Measurements from ENCODE around the gene ZNF283. TPM values are rescaled to one million over a fixed set of nuclear protein-coding genes. Genes with fewer than 3 reads are reported as not detected.
A peak's percentile ranks its signal among the peaks of the same experiment; 100 is the strongest.

The ZNF283 gene
- total and polyA plus RNA-seq, 3 experiments from 2014 or later, result 2.7 to 6.3 (median 5.8) TPM

DNA sequence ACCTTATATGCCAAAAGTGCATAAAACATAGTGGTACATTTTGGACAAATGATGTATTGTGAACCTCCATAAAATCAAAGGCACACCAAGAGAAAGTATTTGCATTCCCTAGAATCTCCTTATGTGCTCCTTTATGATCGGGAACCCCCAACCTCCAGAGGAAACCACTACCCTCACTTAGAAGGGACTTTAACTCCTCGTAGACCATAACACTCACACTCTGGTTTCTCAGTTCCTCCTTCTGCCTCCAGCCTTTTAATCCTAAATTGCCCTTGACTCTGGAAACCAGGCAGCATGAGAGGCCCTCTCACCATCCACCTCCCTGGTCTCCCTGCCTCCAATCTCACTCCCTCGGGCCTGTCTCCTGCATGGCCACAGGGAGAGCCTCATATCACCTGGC, 36.5 kb upstream of the ZNF283 start:
- Histone ChIP-seq H3K4me1 (ENCODE audit: insufficient read depth, low read length) (no peaks in the 10 kb centered on the region), H3K27ac (ENCODE audit: low read depth, low read length) (no peak overlapping the region), H3K4me3 (ENCODE audit: low read length) (no peak overlapping the region), H3K27me3 (ENCODE audit: insufficient read depth, low read length, poor library complexity, severe bottlenecking) (no peaks in the 10 kb centered on the region), H3K36me3 (ENCODE audit: insufficient read depth, low read length) (no peaks in the 10 kb centered on the region), H3K9me3 (ENCODE audit: low read length) (no peaks in the 10 kb centered on the region)
- ChIA-PET POLR2A (no interaction called here), CTCF (interaction anchor here (1.4 kb wide), 1 partner anchor 25 kb away, joined by 3 read pairs; no protein-coding TSS in a partner anchor)
- Mint-ChIP-seq H3K27ac (peak overlapping the region in 1 of 8 donors; percentile 83), H3K4me1 (no peaks in the 10 kb centered on the region), H3K9me3 (no peaks in the 10 kb centered on the region), H3K4me3 (no peak overlapping the region), H3K36me3 (no peaks in the 10 kb centered on the region), H3K27me3 (peaks cover 21 to 30% of the 10 kb centered on the region in 2 donors)
- DNase-seq, result no peak

DNA sequence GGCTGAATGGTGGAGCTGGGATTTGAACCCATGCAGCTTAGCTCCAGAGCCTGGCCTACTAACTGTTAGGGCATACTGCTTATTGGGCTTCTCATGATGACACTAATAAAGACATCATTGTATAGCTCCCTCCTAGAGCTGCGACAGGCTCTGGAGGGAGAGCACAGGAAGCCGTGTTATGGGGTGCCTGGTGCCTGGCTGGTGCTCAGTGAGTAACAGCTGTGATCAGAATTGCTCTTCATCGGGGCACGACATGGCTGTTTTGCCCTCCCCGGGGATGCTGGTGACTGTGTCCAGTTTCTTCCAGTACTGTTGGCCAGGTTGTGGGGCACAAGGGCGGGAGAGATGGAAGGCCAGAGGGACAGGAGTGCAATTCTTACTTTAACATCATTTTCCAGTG, 30.0 kb upstream of the ZNF283 start:
- H3K27me3 Mint-ChIP-seq, result peaks cover 20 to 22% of the 10 kb centered on the region in 2 donors
- peak overlapping the region in 1 of 8 donors; percentile 72 for H3K27ac Mint-ChIP-seq
- H3K9me3 Mint-ChIP-seq, result peaks cover 0 to 2% (median 0%) of the 10 kb centered on the region in 5 donors
- no peak for DNase-seq
- H3K4me3 Mint-ChIP-seq, result peak overlapping the region; percentile 31 to 83 (median 45)
- Histone ChIP-seq H3K4me3 (ENCODE audit: low read length) (no peak overlapping the region), H3K36me3 (ENCODE audit: insufficient read depth, low read length) (no peaks in the 10 kb centered on the region), H3K27ac (ENCODE audit: low read depth, low read length) (no peak overlapping the region), H3K4me1 (ENCODE audit: insufficient read depth, low read length) (peaks cover 7% of the 10 kb centered on the region), H3K27me3 (ENCODE audit: insufficient read depth, low read length, poor library complexity, severe bottlenecking) (no peaks in the 10 kb centered on the region), H3K9me3 (ENCODE audit: low read length) (no peaks in the 10 kb centered on the region)
- ChIA-PET POLR2A (no interaction called here), CTCF (interaction anchor here (1.0 kb wide), 1 partner anchor 51 kb away, joined by 5 read pairs; no protein-coding TSS in a partner anchor)
- H3K36me3 Mint-ChIP-seq, result no peaks in the 10 kb centered on the region
- peaks cover 7 to 26% (median 10%) of the 10 kb centered on the region in 3 donors for H3K4me1 Mint-ChIP-seq

DNA sequence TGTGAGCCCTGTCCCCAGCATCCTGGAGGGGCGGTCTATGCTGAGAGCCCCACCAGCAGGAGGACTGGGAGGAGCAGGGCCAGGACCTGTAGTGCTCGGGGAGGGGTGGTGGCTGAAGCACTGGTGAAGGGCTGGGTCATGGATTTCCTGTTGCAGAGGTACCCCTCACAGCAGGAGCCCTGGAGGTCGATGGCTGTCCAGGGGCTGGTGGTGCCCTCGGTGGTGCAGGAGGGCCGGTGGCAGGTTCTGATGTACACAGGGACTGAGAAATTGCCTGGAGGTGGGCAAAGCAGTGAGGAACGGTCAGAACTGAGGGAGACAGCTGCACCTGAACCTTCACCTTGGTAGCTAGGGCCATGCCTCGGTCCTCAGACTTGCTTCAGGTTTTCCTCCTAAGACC, 29.6 kb upstream of the ZNF283 start:
- no peaks in the 10 kb centered on the region for H3K36me3 Mint-ChIP-seq
- H3K27ac ChIP-seq (ENCODE audit: low read depth, low read length), result no peak overlapping the region
- no peak overlapping the region for H3K27ac Mint-ChIP-seq
- ChIA-PET CTCF (interaction anchor here (1.0 kb wide), 1 partner anchor 52 kb away, joined by 5 read pairs; no protein-coding TSS in a partner anchor), POLR2A (no interaction called here)
- H3K9me3 Mint-ChIP-seq, result peaks cover 0 to 2% (median 0%) of the 10 kb centered on the region in 5 donors
- H3K27me3 ChIP-seq (ENCODE audit: insufficient read depth, low read length, poor library complexity, severe bottlenecking), result no peaks in the 10 kb centered on the region
- H3K4me1 ChIP-seq (ENCODE audit: insufficient read depth, low read length), result peaks cover 7% of the 10 kb centered on the region
- H3K9me3 ChIP-seq (ENCODE audit: low read length), result no peaks in the 10 kb centered on the region
- H3K4me1 Mint-ChIP-seq, result peaks cover 7 to 26% (median 10%) of the 10 kb centered on the region in 3 donors
- H3K27me3 Mint-ChIP-seq, result peaks cover 20 to 22% of the 10 kb centered on the region in 2 donors
- H3K4me3 ChIP-seq (ENCODE audit: low read length), result no peak overlapping the region
- DNase-seq, result no peak
- H3K4me3 Mint-ChIP-seq, result peak overlapping the region; percentile 25 to 83 (median 74)
- no peaks in the 10 kb centered on the region for H3K36me3 ChIP-seq (ENCODE audit: insufficient read depth, low read length)

DNA sequence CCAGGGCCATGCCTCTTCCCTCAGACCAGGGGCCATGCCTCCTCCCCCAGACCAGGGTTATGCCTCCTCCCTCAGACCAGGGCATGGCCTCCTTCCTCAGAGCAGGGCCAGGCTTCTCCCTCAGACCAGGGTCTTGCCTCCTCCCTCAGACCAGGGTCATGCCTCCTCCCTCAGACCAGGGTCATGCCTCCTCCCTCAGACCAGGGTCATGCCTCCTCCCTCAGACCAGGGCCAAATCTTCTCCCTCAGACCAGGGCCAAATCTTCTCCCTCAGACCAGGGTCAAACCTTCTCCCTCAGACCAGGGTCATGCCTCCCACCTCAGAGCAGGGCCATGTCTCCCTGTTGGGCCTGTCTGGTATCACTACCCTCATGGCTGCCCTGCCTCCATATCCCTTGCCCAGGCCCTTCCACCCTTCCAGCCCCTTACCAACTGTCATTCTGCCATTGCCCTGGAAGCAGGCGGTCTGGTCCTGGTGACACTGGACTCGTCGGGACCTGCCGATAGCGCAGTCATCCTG, 29.0 kb upstream of the ZNF283 start:
- Mint-ChIP-seq H3K4me3 (peak overlapping the region; percentile 72 to 83 (median 77)), H3K9me3 (peaks cover 0 to 2% (median 0%) of the 10 kb centered on the region in 5 donors), H3K27me3 (peaks cover 19 to 23% of the 10 kb centered on the region in 2 donors), H3K27ac (peak overlapping the region in 2 of 8 donors; percentile 5 to 74), H3K36me3 (no peaks in the 10 kb centered on the region), H3K4me1 (peaks cover 7 to 26% (median 10%) of the 10 kb centered on the region in 3 donors)
- Histone ChIP-seq H3K27ac (ENCODE audit: low read depth, low read length) (no peak overlapping the region), H3K4me3 (ENCODE audit: low read length) (peak overlapping the region; percentile 55), H3K27me3 (ENCODE audit: insufficient read depth, low read length, poor library complexity, severe bottlenecking) (no peaks in the 10 kb centered on the region), H3K9me3 (ENCODE audit: low read length) (no peaks in the 10 kb centered on the region), H3K36me3 (ENCODE audit: insufficient read depth, low read length) (no peaks in the 10 kb centered on the region), H3K4me1 (ENCODE audit: insufficient read depth, low read length) (peaks cover 7% of the 10 kb centered on the region)
- no peak for DNase-seq
- POLR2A ChIA-PET, result no interaction called here
- CTCF ChIA-PET, result no interaction called here

DNA sequence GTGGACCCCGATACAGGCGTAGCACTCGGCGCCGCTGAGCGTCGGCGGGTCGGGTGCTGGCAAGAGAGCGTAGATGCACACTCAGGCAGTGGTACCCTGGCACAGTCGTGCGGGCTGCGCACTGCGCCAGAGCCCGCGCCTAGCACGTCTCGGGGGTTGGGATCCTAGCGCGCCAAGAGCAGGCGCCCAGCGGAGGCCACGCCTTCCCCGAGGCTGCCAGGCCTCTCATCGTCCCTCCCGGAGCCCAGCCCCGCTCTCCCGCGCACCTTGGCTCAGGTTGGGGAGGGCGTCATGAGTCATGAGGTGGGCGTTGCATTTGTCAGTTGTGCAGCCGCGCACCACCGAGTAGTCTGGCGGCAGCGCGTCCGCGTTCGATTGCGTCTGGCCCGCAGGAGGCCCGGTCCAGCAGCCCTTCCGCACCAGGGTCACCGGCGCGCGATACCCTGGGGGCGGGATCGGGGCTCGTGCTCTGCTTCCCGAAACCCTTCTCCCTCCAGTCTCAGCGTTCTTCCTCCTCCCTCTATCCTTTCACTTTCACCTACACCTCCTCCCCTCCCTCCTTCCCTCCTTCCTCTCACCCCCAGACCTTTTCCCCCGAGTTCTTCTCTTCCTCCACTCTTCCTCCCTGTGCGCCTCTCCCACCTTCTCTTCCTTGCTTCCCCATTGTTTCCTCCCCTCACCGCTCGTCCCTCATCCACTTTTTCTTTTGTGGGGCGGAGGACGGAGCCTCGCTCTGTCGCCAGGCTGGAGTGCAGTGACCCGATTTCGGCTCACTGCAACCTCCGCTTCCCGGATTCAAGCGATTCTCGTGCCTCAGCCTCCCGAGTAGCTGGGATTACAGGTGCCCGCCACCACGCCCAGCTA, 28.3 kb upstream of the ZNF283 start:
- DNase-seq, result peak in 4 of 5 donors; percentile 28 to 73 (median 40)
- peak overlapping the region; percentile 55 for H3K4me3 ChIP-seq (ENCODE audit: low read length)
- no peaks in the 10 kb centered on the region for H3K36me3 Mint-ChIP-seq
- POLR2A ChIA-PET, result no interaction called here
- peaks cover 7% of the 10 kb centered on the region for H3K4me1 ChIP-seq (ENCODE audit: insufficient read depth, low read length)
- H3K27me3 ChIP-seq (ENCODE audit: insufficient read depth, low read length, poor library complexity, severe bottlenecking), result no peaks in the 10 kb centered on the region
- H3K9me3 ChIP-seq (ENCODE audit: low read length), result no peaks in the 10 kb centered on the region
- CTCF ChIA-PET, result interaction anchor here (1.3 kb wide), 1 partner anchor 11 kb away, joined by 5 read pairs; no protein-coding TSS in a partner anchor
- peaks cover 0 to 2% (median 0%) of the 10 kb centered on the region in 5 donors for H3K9me3 Mint-ChIP-seq
- peak overlapping the region in 5 of 8 donors; percentile 43 to 74 (median 56) for H3K27ac Mint-ChIP-seq
- H3K27me3 Mint-ChIP-seq, result peaks cover 14 to 19% of the 10 kb centered on the region in 2 donors
- peak overlapping the region; percentile 72 to 83 (median 77) for H3K4me3 Mint-ChIP-seq
- peaks cover 7 to 26% (median 10%) of the 10 kb centered on the region in 3 donors for H3K4me1 Mint-ChIP-seq
- H3K36me3 ChIP-seq (ENCODE audit: insufficient read depth, low read length), result no peaks in the 10 kb centered on the region
- H3K27ac ChIP-seq (ENCODE audit: low read depth, low read length), result no peak overlapping the region

DNA sequence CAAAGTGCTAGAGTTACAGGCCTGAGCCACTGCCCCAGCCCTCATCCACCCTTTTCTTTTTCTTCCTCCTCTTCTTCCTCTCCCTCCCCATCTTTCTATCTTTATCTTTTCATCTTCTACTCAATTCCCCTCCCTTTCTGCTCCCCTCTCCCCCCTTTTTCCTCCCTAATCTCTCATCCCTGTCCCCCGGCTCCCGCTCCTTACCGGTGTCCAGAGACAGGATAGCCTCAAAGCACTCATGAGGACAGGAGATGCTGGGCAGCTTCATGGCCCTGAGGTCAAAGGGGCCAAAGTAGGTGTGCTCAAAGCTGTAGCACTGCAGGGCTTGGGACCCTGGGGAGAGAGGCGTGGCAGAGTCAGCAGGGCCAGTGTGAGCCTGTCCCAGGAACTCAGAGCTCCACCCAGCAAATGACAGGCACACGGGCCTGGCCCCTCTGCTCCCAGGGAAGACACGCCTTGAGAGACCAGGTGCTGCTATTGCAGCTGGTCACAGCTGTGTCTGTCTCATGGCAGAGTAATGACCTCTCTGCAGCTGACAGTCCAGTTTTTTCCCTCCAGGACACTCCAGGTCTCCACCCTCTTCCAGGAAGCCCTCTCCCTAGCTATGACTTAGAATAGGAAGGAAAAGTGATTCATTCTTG, 27.5 kb upstream of the ZNF283 start:
- POLR2A ChIA-PET, result no interaction called here
- Histone ChIP-seq H3K27me3 (ENCODE audit: insufficient read depth, low read length, poor library complexity, severe bottlenecking) (no peaks in the 10 kb centered on the region), H3K9me3 (ENCODE audit: low read length) (no peaks in the 10 kb centered on the region), H3K36me3 (ENCODE audit: insufficient read depth, low read length) (no peaks in the 10 kb centered on the region), H3K27ac (ENCODE audit: low read depth, low read length) (no peak overlapping the region), H3K4me1 (ENCODE audit: insufficient read depth, low read length) (peaks cover 7% of the 10 kb centered on the region), H3K4me3 (ENCODE audit: low read length) (no peak overlapping the region)
- CTCF ChIA-PET, result interaction anchor here (1.3 kb wide), 1 partner anchor 10 kb away, joined by 5 read pairs; no protein-coding TSS in a partner anchor
- DNase-seq, result no peak
- Mint-ChIP-seq H3K4me1 (peaks cover 7 to 26% (median 10%) of the 10 kb centered on the region in 3 donors), H3K27ac (peak overlapping the region in 1 of 8 donors; percentile 43), H3K36me3 (no peaks in the 10 kb centered on the region), H3K27me3 (peaks cover 8 to 15% of the 10 kb centered on the region in 2 donors), H3K9me3 (peaks cover 0 to 2% (median 0%) of the 10 kb centered on the region in 5 donors), H3K4me3 (peak overlapping the region; percentile 72 to 83 (median 77))

DNA sequence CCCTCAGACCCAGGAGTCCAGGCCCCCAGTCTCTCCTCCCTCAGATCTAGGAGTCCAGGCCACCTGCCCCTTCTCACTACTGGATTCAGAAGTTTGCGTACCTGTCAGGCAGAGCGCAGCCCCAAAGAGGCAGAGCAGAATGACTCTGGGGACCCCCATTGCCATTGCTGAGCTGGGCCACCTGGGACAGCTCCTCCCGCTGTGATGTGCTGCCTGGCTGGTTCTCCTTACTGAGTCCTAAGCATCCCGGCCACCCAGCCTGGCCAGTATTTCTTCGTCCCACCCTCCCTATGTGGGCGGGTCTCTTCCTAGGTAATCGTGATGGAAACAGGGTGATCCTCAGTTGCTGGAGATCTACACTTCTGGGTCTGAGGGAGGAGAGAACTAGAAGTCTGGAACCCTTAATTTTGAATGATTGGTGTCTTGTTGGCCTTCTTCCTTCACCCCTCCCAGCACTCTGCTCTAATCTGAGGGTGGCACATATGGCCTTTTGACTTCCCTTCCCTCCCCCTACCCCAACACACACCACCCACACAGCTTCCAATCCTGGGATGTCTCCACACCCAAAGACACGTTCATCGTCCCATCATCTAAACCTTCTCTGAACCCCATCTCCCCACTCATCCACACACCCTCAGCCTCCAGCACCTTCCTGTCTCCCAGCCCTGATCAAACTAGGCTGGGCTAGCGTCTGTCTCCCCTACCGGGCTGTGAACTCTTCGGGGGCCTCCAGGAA, 24.7 kb upstream of the ZNF283 start, which contains the start of gene LYPD5:
Gene LYPD5 (minus strand): TSS at position 232 of the 736 bp plus-strand sequence. CDS start 67 bp downstream, at position 165.
- Mint-ChIP-seq H3K9me3 (peaks cover 0 to 2% (median 0%) of the 10 kb centered on the region in 5 donors), H3K4me3 (peak within 1 kb of the TSS in 2 of 7 donors; percentile 11 to 24), H3K27me3 (peaks cover 10 to 12% of the 10 kb centered on the region in 2 donors), H3K27ac (peak within 1 kb of the TSS in 2 of 8 donors; percentile 70 to 92), H3K36me3 (no peaks in the 10 kb centered on the region), H3K4me1 (peaks cover 6 to 22% (median 7%) of the 10 kb centered on the region in 3 donors)
- CTCF ChIA-PET, result no interaction called here
- Histone ChIP-seq H3K36me3 (ENCODE audit: insufficient read depth, low read length) (no peaks in the 10 kb centered on the region), H3K9me3 (ENCODE audit: low read length) (no peaks in the 10 kb centered on the region), H3K27ac (ENCODE audit: low read depth, low read length) (no peak within 1 kb of the TSS), H3K4me3 (ENCODE audit: low read length) (no peak within 1 kb of the TSS), H3K4me1 (ENCODE audit: insufficient read depth, low read length) (peaks cover 7% of the 10 kb centered on the region), H3K27me3 (ENCODE audit: insufficient read depth, low read length, poor library complexity, severe bottlenecking) (no peaks in the 10 kb centered on the region)
- POLR2A ChIA-PET, result no interaction called here
- no peak for DNase-seq

Measured in CD8-positive, alpha-beta memory T cell (primary cell).